Measurements from ENCODE around the gene CR1. TPM values are rescaled to one million over a fixed set of nuclear protein-coding genes. Genes with fewer than 3 reads are reported as not detected.

The CR1 gene
- total and polyA plus RNA-seq, 9 of the 15 experiments (the other 6 are each of a cell fraction or from before 2014, with no cell fraction given), result 0.07 to 0.47 (median 0.18) TPM

- no peak for TF ChIP-seq ZBTB2 (IDR thresholded peaks at IDR 0.05)
- TF ChIP-seq CBFB (CRISPR knock-in tag; IDR thresholded peaks at IDR 0.05), result no peak
- peak; percentile 91 for TF ChIP-seq NFE2 (IDR thresholded peaks at IDR 0.05; ENCODE audit: low read depth)
- TF ChIP-seq ZNF3 (CRISPR knock-in tag; IDR thresholded peaks at IDR 0.05), result no peak
- no peak for TF ChIP-seq ZNF77 (CRISPR knock-in tag; IDR thresholded peaks at IDR 0.05)
- TF ChIP-seq SRF (CRISPR knock-in tag; IDR thresholded peaks at IDR 0.05), result no peak
- TF ChIP-seq ZNF263 (CRISPR knock-in tag; IDR thresholded peaks at IDR 0.05; ENCODE audit: borderline replicate concordance), result no peak
- TF ChIP-seq ZNF133 (CRISPR knock-in tag; IDR thresholded peaks at IDR 0.05), result no peak
- no peak for TF ChIP-seq FOXJ3 (CRISPR knock-in tag; IDR thresholded peaks at IDR 0.05)
- no peak for TF ChIP-seq ZNF165 (CRISPR knock-in tag; IDR thresholded peaks at IDR 0.05; ENCODE audit: borderline replicate concordance)
- TF ChIP-seq SP2 (IDR thresholded peaks at IDR 0.05; ENCODE audit: extremely low read depth, low read depth, low read length, poor library complexity, severe bottlenecking), result no peak
- TF ChIP-seq ZNF184 (CRISPR knock-in tag; IDR thresholded peaks at IDR 0.05), result no peak
- TF ChIP-seq ZBTB34 (CRISPR knock-in tag; IDR thresholded peaks at IDR 0.05), result no peak
- peak in 1 of 2 experiments; percentile 78; a peak in 1 of 4 replicates for TF ChIP-seq HDAC1 (IDR thresholded peaks at IDR 0.05)
- peak; percentile 38; the same call in 1 of the 2 replicates for TF ChIP-seq ARID1B (IDR thresholded peaks at IDR 0.05)
- TF ChIP-seq TAF9B (IDR thresholded peaks at IDR 0.05; ENCODE audit: partially characterized antibody), result peak; percentile 61
- 0 out of 2 replicates have a peak, but pooled peaks have one; percentile 45 for TF ChIP-seq CLOCK (CRISPR knock-in tag; IDR thresholded peaks at IDR 0.05; ENCODE audit: borderline replicate concordance)
- no peak for TF ChIP-seq PML (IDR thresholded peaks at IDR 0.05; ENCODE audit: low read length)
- TF ChIP-seq CHAMP1 (IDR thresholded peaks at IDR 0.05), result peak; percentile 55; the same call in 1 of the 2 replicates
- no peak for TF ChIP-seq USF1 (CRISPR knock-in tag; IDR thresholded peaks at IDR 0.05)
- no peak for TF ChIP-seq NCOA1 (IDR thresholded peaks at IDR 0.05; ENCODE audit: low read depth)
- no peak for TF ChIP-seq MEF2D (tag; conservative IDR thresholded peaks at IDR 0.05; ENCODE audit: low read depth)
These were observed 175.0 kb downstream of the CR1 start (continued) for GRCh38 chr1:207670997-207671396.
